ENCODE results near the gene CLDND2.
A peak's percentile ranks its signal among the peaks of the same experiment; 100 is the strongest.

CLDND2 gene

GRCh38 chr19:51380379-51380778 is 11.6 kb upstream of the CLDND2 start:
- no peak for DNase-seq

- DNase-seq = no peak
Observed at GRCh38 chr19:51377422-51377821, 8.6 kb upstream of the CLDND2 start.

- no peak for DNase-seq
Observed at GRCh38 chr19:51375504-51376221, 6.9 kb upstream of the CLDND2 start.

GRCh38 chr19:51372649-51373504 is 4.1 kb upstream of the CLDND2 start, which contains the start of gene NKG7:
Gene NKG7 (minus strand): TSS chr19:51372654. CDS start chr19:51372535, 119 bp downstream.
- no peak for DNase-seq

GRCh38 chr19:51372021-51372648 is 3.3 kb upstream of the CLDND2 start:
- DNase-seq = no peak

- no peak for DNase-seq
Observed at GRCh38 chr19:51371186-51371690, 2.4 kb upstream of the CLDND2 start.

GRCh38 chr19:51370230-51370629 is 1.4 kb upstream of the CLDND2 start:
- DNase-seq = no peak

GRCh38 chr19:51367565-51368365 is 1.0 kb downstream of the CLDND2 start:
- DNase-seq = peak; percentile 95

- DNase-seq = no peak
Observed at GRCh38 chr19:51367255-51367564, 1.6 kb downstream of the CLDND2 start.

- DNase-seq = peak; percentile 96
Observed at GRCh38 chr19:51366389-51367254, 2.2 kb downstream of the CLDND2 start.

GRCh38 chr19:51365965-51366388 is 2.8 kb downstream of the CLDND2 start, which contains the start of gene ETFB:
Gene ETFB (minus strand): TSS chr19:51366388. CDS start chr19:51366326, 62 bp downstream.
- DNase-seq = no peak

GRCh38 chr19:51365211-51365964 is 3.4 kb downstream of the CLDND2 start:
- no peak for DNase-seq

GRCh38 chr19:51364200-51365106 is 4.3 kb downstream of the CLDND2 start:
- DNase-seq = no peak

- no peak for DNase-seq
Observed at GRCh38 chr19:51361239-51361638, 7.6 kb downstream of the CLDND2 start.

GRCh38 chr19:51359294-51359693 is 9.5 kb downstream of the CLDND2 start:
- DNase-seq = no peak

GRCh38 chr19:51357952-51358351 is 10.9 kb downstream of the CLDND2 start:
- no peak for DNase-seq

GRCh38 chr19:51356159-51356801 is 12.5 kb downstream of the CLDND2 start:
- DNase-seq = no peak

- no peak for DNase-seq
Observed at GRCh38 chr19:51354742-51355148, 14.1 kb downstream of the CLDND2 start.

GRCh38 chr19:51354103-51354741 is 14.6 kb downstream of the CLDND2 start:
- DNase-seq = no peak
